Cardiac muscle cell (in vitro differentiated cells and primary cell): ENCODE data around the gene UBR4. TPM values are rescaled to one million over a fixed set of nuclear protein-coding genes. Genes with fewer than 3 reads are reported as not detected.

Source experiments
- DNase-seq, 2 donors: peaks; one replicate each; pipeline versions ENCODE4 v3.0.0 to v3.0.0-alpha.2; 2010 to 2017; ENCODE audit warnings: low read depth in 1 of 2, low spot score in 1 of 2
- H3K27ac ChIP-seq: fragments of 200-600 bp; sonication (generic); 2 replicates; pipeline ENCODE4 v1.5.1; 2016
- H3K27me3 ChIP-seq: fragments of 200-600 bp; sonication (generic); 2 replicates; pipeline ENCODE4 v1.6.0; 2016; ENCODE audit warnings: control low read depth
- H3K36me3 ChIP-seq: fragments of 200-600 bp; sonication (generic); 2 replicates; pipeline ENCODE4 v1.5.1; 2016; ENCODE audit warnings: control low read depth
- H3K4me1 ChIP-seq: fragments of 200-600 bp; sonication (generic); 2 replicates; pipeline ENCODE4 v1.8.1; 2017; ENCODE audit warnings: low read depth, mild to moderate bottlenecking, mixed run types
- H3K4me3 ChIP-seq: fragments of 200-600 bp; sonication (generic); 2 replicates; pipeline ENCODE4 v1.5.1; 2016; ENCODE audit warnings: mild to moderate bottlenecking
- H3K9me3 ChIP-seq: fragments of 200-600 bp; sonication (generic); 2 replicates; pipeline ENCODE4 v1.5.1; 2017; ENCODE audit warnings: low read depth, mild to moderate bottlenecking, control low read depth
- polyA plus RNA-seq: library from polyadenylated mRNA; unstranded; fragments of >200 nt; fragmentation: Nextera tagmentation; extraction: Ambion mirVana; gene quantifications from 2 replicates; pipeline ENCODE4 v1.2.1, GENCODE V29; 2016
- total RNA-seq: library from RNA; depleted of rRNA; stranded (reverse); fragments of >200 nt; gene quantifications from 2 replicates; pipeline ENCODE4 v1.2.3, GENCODE V29; 2016
- TF ChIP-seq, protein P1 (sequence below): IDR thresholded peaks from 2 replicates; pipeline ENCODE4 v1.5.1; 2012; ENCODE audit warnings: low read depth, mild to moderate bottlenecking, low read length

Gene UBR4
- total and polyA plus RNA-seq, 2 experiments from 2014 or later: 76.4 to 206 TPM

GRCh38 chr1:19044975-19045831 lies 164.9 kb downstream of the UBR4 start:
- Histone ChIP-seq H3K4me1 (no peaks in the 10 kb centered on the region), H3K4me3 (no peak overlapping the region), H3K27ac (no peak overlapping the region), H3K27me3 (no peaks in the 10 kb centered on the region), H3K36me3 (no peaks in the 10 kb centered on the region), H3K9me3 (no peaks in the 10 kb centered on the region)
- peak in 1 of 2 donors; percentile 22 for DNase-seq
- TF ChIP-seq, protein P1, sequence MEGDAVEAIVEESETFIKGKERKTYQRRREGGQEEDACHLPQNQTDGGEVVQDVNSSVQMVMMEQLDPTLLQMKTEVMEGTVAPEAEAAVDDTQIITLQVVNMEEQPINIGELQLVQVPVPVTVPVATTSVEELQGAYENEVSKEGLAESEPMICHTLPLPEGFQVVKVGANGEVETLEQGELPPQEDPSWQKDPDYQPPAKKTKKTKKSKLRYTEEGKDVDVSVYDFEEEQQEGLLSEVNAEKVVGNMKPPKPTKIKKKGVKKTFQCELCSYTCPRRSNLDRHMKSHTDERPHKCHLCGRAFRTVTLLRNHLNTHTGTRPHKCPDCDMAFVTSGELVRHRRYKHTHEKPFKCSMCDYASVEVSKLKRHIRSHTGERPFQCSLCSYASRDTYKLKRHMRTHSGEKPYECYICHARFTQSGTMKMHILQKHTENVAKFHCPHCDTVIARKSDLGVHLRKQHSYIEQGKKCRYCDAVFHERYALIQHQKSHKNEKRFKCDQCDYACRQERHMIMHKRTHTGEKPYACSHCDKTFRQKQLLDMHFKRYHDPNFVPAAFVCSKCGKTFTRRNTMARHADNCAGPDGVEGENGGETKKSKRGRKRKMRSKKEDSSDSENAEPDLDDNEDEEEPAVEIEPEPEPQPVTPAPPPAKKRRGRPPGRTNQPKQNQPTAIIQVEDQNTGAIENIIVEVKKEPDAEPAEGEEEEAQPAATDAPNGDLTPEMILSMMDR: no peak

GRCh38 chr1:19044471-19044870 lies 165.6 kb downstream of the UBR4 start:
- no peak overlapping the region for H3K4me3 ChIP-seq
- no peak for DNase-seq
- H3K9me3 ChIP-seq: no peaks in the 10 kb centered on the region
- no peak overlapping the region for H3K27ac ChIP-seq
- TF ChIP-seq, protein P1: no peak
- no peaks in the 10 kb centered on the region for H3K4me1 ChIP-seq
- H3K36me3 ChIP-seq: no peaks in the 10 kb centered on the region
- no peaks in the 10 kb centered on the region for H3K27me3 ChIP-seq

GRCh38 chr1:19043579-19044443 lies 166.3 kb downstream of the UBR4 start:
- Histone ChIP-seq H3K4me1 (no peaks in the 10 kb centered on the region), H3K27ac (no peak overlapping the region), H3K9me3 (no peaks in the 10 kb centered on the region), H3K36me3 (no peaks in the 10 kb centered on the region), H3K27me3 (no peaks in the 10 kb centered on the region), H3K4me3 (no peak overlapping the region)
- TF ChIP-seq, protein P1: no peak
- no peak for DNase-seq

DNA sequence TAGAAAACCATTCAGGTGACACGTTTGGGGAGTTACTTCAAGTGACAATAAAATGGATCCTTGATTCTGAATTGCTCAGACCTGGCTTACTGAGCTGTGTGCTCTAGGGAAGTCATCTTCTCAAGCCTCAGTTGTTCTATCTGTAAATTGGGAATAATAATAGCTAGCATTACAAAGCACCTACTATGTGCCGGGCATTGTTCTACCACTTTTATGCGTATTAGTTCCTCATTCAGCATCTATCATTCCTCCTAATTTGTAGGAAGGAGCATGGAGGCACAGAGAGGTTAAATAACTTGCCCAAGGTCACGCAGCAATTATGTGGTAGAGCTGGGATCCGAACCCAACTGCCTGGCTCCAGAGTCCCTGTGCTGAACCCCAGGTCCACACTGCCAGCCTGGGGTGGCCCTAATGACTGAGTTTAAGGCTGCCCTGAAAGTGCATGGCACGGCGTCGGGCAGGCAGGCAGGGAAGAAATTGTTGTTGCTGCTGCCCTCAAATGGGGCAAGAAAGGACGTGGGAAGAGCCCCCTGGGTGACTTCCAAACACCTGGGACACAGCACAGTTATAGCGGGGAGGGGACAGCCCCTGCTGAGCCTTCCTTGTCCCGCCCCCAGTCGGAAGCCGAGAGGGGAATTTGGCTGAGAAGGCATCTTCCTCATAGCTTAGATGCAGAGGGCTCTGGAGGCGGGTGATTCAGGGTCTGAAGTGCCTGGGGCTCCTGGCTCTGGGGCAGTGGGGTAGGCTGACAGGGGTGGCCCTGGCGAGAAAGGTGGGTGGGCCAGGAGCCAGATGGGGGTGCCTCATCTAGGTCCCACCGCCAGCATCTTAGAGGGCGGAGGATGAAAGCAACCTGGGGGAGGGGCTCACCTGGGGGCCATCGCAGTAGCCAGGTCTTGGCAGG lies 167.1 kb downstream of the UBR4 start:
- H3K27ac ChIP-seq: no peak overlapping the region
- H3K4me3 ChIP-seq: no peak overlapping the region
- TF ChIP-seq, protein P1: no peak
- H3K4me1 ChIP-seq: no peaks in the 10 kb centered on the region
- H3K27me3 ChIP-seq: no peaks in the 10 kb centered on the region
- no peaks in the 10 kb centered on the region for H3K9me3 ChIP-seq
- DNase-seq: no peak
- H3K36me3 ChIP-seq: no peaks in the 10 kb centered on the region
